Central memory CD4-positive, alpha-beta T cell (primary cell): Measurements from ENCODE around the gene UBE2E2.

Experiments
- DNase-seq: peaks from one replicate; pipeline ENCODE4 v3.0.0; 2022

UBE2E2 gene

GRCh38 chr3:23549148-23549910 is 346.2 kb downstream of the UBE2E2 start:
- DNase-seq, result no peak

DNA sequence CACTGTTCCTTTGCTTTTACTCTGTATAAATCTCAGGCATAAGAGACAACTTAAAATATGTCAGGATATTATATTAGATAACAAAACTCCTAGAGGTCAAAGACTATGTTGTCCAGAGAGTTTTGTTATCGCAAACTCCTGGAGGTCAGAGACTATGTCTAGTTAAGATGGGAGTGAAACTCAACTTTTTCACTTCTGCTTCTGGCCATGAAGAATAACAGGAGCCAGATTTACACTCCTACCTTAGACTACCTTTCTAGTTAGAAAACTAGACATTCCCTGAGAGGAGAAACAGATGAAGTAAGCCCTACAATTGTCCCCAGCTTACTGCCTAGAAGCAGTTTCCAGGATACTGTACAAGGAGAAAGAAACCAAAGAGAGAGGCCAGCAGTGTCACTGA is 347.3 kb downstream of the UBE2E2 start:
- no peak for DNase-seq

- no peak for DNase-seq
Measured at GRCh38 chr3:23552506-23552905, 349.4 kb downstream of the UBE2E2 start.

GRCh38 chr3:23553353-23553752 is 350.2 kb downstream of the UBE2E2 start:
- no peak for DNase-seq

- no peak for DNase-seq
Measured at GRCh38 chr3:23565041-23565775, 362.1 kb downstream of the UBE2E2 start.

DNA sequence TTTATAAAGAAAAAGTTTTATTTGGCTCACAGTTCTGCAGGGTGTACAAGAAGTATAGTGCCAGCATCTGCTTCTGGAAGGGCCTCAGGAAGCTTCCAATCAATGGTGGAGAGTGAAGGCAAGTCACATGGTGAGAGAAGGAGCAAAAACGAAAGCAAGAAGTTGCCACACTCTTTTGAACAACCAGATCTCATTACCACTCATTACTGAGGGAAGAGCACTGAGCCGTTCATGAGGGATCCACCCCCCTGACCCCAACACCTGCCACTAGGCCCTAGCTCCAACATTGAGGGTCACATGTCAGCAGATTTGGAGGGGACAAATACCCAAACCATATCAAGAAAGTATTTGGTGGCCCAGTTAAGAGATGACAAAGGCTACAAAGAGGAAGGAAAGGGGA is 363.4 kb downstream of the UBE2E2 start:
- DNase-seq, result no peak

- no peak for DNase-seq
Measured at GRCh38 chr3:23567917-23568316, 364.8 kb downstream of the UBE2E2 start.

DNA sequence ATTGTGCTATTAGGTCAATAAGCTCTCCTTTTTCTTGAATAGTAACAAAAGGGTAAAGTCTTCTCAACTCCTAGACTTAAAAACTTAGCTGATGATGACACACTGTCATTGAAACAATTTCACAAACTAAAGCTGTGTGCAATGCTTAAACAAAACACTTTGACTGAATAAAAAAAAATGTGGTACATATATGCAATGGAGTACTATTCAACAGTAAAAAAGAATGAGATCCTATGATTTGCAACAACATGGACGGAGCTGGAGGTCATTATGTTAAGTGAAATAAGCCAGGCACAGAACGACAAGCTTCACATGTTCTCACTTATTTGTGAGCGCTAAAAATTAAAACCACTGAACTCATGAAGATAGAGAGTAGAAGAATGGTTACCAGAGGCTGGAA is 370.7 kb downstream of the UBE2E2 start:
- no peak for DNase-seq

- no peak for DNase-seq
Measured at GRCh38 chr3:23574822-23575315, 371.7 kb downstream of the UBE2E2 start.

DNA sequence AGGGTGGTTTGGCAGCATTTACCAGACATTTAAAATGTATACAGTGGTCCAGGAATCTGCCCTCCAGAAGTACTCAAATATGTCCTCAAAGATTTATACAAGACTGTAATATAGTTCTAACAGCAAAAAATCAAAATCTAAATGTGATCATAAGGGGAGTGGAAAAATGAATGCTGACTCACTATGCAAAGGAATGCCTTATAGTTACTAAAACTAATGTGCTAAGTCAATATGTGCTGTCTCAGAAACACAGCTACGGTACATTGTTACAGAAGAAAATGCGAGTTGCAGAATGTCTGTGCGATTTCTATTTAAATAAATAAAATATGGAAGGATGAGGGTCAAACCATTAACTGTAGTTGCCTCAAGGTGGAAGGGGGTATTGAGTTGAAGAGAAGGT is 372.6 kb downstream of the UBE2E2 start:
- DNase-seq, result no peak

DNA sequence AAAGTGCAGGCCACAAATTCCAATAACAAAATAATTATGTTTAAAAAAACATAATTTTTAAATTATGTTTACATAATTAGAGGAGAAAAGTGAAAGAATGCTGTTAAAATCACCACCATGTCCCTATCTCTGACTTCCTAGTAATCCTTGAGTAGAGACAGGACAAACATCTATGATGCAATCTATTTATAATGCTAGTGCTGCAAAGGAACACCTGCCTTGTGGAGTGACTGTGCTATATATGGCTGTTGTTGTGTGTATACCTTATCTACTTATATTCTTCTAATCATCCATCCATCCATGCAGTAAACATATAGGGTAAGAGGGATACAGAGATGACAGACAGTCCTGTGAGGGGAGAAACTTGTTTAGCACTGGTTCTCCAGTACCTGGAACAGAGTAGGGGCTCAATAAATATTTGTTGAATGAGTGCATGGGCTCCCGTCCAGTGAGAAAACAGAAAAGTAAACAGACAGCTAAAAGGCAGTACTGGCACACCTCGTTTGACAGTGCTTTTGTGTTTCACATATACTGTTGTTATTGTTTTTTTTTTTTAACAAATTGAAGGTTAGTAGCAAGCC is 373.3 kb downstream of the UBE2E2 start:
- no peak for DNase-seq

GRCh38 chr3:23580096-23580713 is 377.1 kb downstream of the UBE2E2 start:
- no peak for DNase-seq

- DNase-seq, result no peak
Measured at GRCh38 chr3:23583980-23584740, 381.0 kb downstream of the UBE2E2 start.

GRCh38 chr3:23587513-23587912 is 384.4 kb downstream of the UBE2E2 start:
- DNase-seq, result no peak

DNA sequence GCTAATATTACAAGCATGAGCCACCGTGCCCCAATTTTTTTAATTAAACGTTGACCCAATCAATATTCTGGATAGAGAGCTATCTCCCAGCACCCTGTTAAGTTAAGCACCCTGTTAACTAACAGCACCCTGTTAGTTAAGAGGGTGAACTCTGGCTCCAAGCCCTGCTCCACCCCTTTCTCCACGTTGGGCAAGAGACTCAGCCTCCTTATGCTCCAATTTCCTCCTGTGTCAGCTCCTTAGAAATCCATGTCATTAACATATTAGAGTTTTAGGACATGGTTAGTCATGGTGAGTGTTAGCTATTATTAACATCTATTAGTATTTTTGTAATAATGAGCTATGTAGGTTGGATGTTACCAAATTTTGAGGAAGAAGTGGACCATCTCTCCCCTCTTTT is 385.4 kb downstream of the UBE2E2 start:
- DNase-seq, result no peak

DNA sequence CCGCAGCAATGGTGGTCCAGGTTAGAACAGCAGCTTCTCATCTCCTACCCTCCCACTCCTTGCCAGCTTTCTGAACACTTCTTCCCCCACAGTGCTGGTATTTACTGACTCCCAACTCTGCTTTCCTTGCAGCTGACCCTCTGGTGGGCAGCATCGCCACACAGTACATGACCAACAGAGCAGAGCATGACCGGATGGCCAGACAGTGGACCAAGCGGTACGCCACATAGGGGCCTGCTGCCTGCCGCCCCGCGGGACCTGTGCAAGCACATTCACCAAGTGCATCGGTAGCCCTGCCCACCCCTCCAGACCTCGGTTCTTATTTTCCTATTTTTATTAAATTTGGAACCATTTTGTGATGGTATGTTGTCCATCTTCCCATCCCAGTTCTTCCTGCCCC is 386.5 kb downstream of the UBE2E2 start:
- DNase-seq, result no peak

- DNase-seq, result no peak
Measured at GRCh38 chr3:23590424-23591273, 387.5 kb downstream of the UBE2E2 start.

- no peak for DNase-seq
Measured at GRCh38 chr3:23591374-23591773, 388.2 kb downstream of the UBE2E2 start.

GRCh38 chr3:23592961-23593931 is 390.1 kb downstream of the UBE2E2 start:
- DNase-seq, result no peak

GRCh38 chr3:23594066-23594465 is 390.9 kb downstream of the UBE2E2 start:
- DNase-seq, result no peak
